Fibroblast of pulmonary artery (primary cell): Measurements from ENCODE around the gene BAIAP3.

Experiments used
- DNase-seq: peaks from one replicate; pipeline ENCODE4 v3.0.0-alpha.2; 2010; ENCODE audit warnings: low read depth
- H3K4me3 ChIP-seq: replicated peaks from 2 replicates; pipeline ENCODE4 v1.5.1; 2011; ENCODE audit warnings: low read depth, mild to moderate bottlenecking, control low read depth, low read length, moderate library complexity
- TF ChIP-seq, protein P1 (sequence below): IDR thresholded peaks from 2 replicates; pipeline ENCODE4 v1.5.1; 2011; ENCODE audit warnings: mild to moderate bottlenecking, control low read depth, low read length, inconsistent platforms; ENCODE audit errors: missing control alignments

The BAIAP3 gene

DNA sequence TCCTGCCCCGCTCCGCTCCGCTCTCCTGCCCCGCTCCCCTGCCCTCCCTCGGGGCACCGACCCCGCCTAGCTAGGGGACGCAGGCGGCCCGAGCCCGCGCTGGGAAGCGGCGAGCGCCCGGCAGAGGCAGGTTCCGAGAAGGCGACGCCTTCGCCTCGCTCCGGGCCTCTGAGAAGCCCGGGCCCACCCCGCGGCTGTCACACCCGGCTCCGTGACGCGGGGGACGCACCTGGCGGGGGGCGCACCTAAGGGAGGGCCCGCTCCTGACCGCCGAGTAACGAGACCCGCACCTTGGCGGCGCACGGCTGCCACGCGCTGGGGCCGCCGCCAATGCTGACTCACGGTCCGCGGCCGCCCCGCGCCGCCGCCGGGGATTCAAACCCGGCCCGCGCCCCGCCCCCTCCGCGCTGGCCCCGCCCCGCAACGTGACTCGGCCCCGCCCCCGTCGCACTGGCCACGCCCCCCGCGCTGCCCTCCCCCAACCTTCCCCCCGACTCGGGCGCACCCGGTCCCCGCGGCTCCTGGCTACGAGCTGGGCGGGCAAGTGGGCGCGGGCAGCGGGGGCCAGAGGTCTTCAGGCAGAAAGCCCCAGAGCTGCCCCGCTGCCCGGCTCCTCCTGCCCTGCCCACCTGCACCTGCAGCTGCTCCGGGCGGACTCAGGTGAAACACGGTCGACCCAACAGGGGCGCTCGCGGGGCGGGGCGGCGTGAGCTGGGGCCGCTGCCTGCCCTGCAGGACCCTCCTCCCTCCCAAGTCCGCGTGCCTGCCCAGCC lies 46.0 kb downstream of the BAIAP3 start:
- DNase-seq, result peak; percentile 49

DNA sequence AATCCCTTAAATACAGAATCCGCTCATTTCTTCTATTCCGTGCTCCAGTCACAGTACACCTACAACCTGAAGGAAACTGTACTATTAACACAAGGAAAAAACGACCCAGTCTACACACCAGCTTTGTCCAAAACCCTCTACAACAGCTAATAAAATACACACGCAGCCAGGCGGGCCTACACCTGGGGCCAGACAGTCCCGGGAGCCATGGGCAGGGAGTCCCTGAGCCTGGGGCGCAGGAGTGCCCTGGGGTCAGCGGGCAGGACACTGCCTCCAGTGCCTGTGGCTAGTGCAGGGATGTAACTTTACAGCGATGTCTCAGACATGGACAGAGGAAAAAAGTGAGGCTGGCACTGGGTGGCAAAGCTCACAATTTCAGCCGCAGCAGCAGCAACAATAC lies 46.8 kb downstream of the BAIAP3 start:
- no peak for DNase-seq
- no peak overlapping the region for H3K4me3 ChIP-seq
- TF ChIP-seq, protein P1, sequence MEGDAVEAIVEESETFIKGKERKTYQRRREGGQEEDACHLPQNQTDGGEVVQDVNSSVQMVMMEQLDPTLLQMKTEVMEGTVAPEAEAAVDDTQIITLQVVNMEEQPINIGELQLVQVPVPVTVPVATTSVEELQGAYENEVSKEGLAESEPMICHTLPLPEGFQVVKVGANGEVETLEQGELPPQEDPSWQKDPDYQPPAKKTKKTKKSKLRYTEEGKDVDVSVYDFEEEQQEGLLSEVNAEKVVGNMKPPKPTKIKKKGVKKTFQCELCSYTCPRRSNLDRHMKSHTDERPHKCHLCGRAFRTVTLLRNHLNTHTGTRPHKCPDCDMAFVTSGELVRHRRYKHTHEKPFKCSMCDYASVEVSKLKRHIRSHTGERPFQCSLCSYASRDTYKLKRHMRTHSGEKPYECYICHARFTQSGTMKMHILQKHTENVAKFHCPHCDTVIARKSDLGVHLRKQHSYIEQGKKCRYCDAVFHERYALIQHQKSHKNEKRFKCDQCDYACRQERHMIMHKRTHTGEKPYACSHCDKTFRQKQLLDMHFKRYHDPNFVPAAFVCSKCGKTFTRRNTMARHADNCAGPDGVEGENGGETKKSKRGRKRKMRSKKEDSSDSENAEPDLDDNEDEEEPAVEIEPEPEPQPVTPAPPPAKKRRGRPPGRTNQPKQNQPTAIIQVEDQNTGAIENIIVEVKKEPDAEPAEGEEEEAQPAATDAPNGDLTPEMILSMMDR, result no peak

More for the DNA sequence above, 46.0 kb downstream of the BAIAP3 start:
- H3K4me3 ChIP-seq, result peak overlapping the region; percentile 50
- TF ChIP-seq, protein P1, result no peak

DNA sequence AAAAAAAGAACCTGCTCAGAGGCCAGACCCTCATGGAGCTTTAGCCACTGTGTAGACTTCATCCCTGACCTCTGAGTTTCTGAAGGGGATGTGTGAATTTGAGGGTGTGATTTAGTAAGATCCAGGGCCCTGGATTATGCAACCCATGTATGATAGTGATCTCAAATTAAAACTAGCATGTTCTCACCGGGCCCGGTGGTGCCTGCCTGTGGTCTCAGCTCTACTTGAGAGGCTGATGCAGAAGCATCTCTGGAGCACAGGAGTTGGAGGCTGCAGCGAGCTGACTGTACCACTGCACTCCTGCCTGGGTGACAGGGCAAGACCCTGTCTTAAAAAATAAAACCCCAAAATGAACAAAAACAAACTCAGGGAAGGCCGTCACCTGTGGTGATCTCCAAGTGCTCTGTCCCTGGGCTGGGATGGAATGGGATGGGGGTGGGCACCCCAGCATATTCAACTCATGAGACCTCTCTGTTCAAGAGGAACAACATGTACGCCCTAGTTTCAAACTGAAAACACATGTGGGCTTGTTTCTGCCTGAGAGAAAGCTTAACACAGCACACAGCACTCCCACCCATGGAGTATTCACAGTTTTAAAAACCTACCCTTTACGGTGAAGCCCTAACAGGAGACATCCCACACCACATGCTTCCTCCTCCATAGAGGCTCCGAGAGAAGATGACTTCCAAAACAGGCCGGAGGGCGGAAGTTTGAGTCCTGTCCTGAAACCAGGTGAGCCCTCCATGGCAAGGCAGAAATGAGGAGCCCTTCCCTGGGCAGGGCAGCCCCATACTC lies 48.4 kb downstream of the BAIAP3 start:
- H3K4me3 ChIP-seq, result no peak overlapping the region
- TF ChIP-seq, protein P1, result no peak
- DNase-seq, result no peak

DNA sequence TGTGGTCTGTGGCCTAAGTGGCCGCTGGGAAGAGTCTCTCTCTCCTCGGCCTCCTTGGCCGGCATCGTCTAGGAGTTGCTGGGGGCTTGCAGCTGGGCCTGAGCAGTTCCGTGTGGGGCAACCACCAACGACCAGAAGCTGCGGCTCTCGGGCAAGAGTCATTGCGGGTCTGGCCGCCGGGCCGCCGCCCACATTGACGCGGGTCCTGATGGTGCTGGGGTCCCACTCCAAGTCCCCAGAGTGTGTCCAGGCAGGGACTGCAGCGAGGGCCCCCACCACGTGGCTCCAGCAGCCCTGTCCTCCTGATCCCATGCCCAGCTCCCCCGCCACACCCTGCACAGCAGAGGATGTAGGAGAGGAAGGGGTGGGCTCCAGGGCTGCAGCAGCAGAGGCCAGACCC lies 50.1 kb downstream of the BAIAP3 start:
- TF ChIP-seq, protein P1, result no peak
- no peak for DNase-seq
- H3K4me3 ChIP-seq, result no peak overlapping the region

DNA sequence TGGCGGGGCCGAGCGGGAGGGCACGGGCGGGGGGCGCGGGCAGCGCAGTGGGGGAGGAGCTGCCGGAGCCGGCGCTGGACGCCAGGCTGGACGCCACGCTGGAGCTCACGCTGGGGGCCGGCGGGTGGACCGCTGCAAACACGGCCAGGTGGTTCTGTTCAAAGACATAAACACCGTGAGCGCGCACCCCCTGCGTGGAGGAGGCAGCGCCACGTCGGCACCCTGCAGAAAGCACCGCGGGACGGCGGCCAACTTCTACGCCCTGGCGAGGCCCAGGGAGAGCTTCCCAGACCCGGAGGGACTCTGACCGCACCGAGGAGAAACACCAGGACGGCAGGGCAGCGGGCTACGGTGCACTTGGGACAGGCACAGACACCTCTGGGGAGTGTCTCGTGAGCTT lies 51.8 kb downstream of the BAIAP3 start:
- TF ChIP-seq, protein P1, result no peak
- no peak overlapping the region for H3K4me3 ChIP-seq
- DNase-seq, result no peak

DNA sequence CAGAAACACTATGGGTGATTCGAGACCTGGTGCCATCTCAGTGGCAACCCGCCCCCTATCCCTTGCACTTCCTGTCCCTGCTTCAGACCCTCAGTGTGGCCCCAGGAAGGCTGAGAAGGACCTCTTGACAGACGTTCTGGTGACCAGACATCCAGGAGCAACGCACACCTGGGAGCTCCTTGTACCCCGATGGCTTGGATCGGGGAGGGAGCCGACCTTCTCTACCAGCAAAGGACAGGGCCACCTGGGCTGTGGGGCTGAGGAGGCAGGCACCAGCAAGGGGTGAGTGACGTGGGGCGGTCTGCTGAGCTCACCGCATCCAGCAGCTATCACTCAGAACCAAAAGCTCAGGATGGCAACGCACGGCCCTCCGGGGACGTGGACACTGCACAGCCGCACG lies 53.9 kb downstream of the BAIAP3 start:
- TF ChIP-seq, protein P1, result no peak
- no peak for DNase-seq
- no peak overlapping the region for H3K4me3 ChIP-seq
